BE2C (cell line): ENCODE measurements around the gene CRTC3.
"Not testable (repeated sequence)": the region's sequence is repeated elsewhere in the genome, so short reads cannot be mapped to it uniquely, and the experiment has no call there.

ENCODE experiments used
- DNase-seq: peaks from one replicate; pipeline ENCODE4 v3.0.0-alpha.2; 2020
- H3K27me3 ChIP-seq: fragments of 250-450 bp; sonication (Bioruptor Pico); 2 replicates; pipeline ENCODE4 v1.5.1; 2020; ENCODE audit warnings: mild to moderate bottlenecking
- H3K36me3 ChIP-seq: fragments of 250-450 bp; sonication (Bioruptor Pico); 2 replicates; pipeline ENCODE4 v1.5.1; 2020; ENCODE audit warnings: mild to moderate bottlenecking
- H3K4me1 ChIP-seq: fragments of 250-450 bp; sonication (Bioruptor Pico); 2 replicates; pipeline ENCODE4 v1.5.1; 2020
- H3K4me3 ChIP-seq: 2 replicates; pipeline ENCODE4 v1.5.1; 2011; ENCODE audit warnings: low read depth, low read length
- H3K9me3 ChIP-seq: fragments of 250-450 bp; sonication (Bioruptor Pico); 2 replicates; pipeline ENCODE4 v1.5.1; 2020
- CTCF ChIP-seq: IDR thresholded peaks from 2 replicates; pipeline ENCODE4 v1.5.1; 2012; ENCODE audit warnings: mild to moderate bottlenecking, low read depth, low read length

Gene CRTC3

GRCh38 chr15:90633360-90633759 lies 103.6 kb downstream of the CRTC3 start:
- TF ChIP-seq CTCF: no peak
- Histone ChIP-seq H3K4me3 (no peak overlapping the region), H3K36me3 (peaks cover 12% of the 10 kb centered on the region), H3K9me3 (no peaks in the 10 kb centered on the region), H3K4me1 (no peaks in the 10 kb centered on the region), H3K27me3 (no peaks in the 10 kb centered on the region)
- no peak for DNase-seq

- not testable (repeated sequence) for H3K4me3 ChIP-seq, H3K36me3 ChIP-seq, DNase-seq, H3K9me3 ChIP-seq, H3K4me1 ChIP-seq, H3K27me3 ChIP-seq
These were observed 107.3 kb downstream of the CRTC3 start for GRCh38 chr15:90636993-90637392.

GRCh38 chr15:90637693-90638092 lies 108.0 kb downstream of the CRTC3 start:
- no peaks in the 10 kb centered on the region for H3K9me3 ChIP-seq
- no peak for TF ChIP-seq CTCF
- H3K36me3 ChIP-seq: peaks cover 7% of the 10 kb centered on the region
- H3K4me3 ChIP-seq: no peak overlapping the region
- no peaks in the 10 kb centered on the region for H3K27me3 ChIP-seq
- peak; percentile 36 for DNase-seq
- H3K4me1 ChIP-seq: no peaks in the 10 kb centered on the region

GRCh38 chr15:90638201-90638691 lies 108.5 kb downstream of the CRTC3 start:
- no peak for TF ChIP-seq CTCF
- no peak for DNase-seq
- peaks cover 10% of the 10 kb centered on the region for H3K36me3 ChIP-seq
- no peak overlapping the region for H3K4me3 ChIP-seq
- H3K4me1 ChIP-seq: no peaks in the 10 kb centered on the region
- no peaks in the 10 kb centered on the region for H3K27me3 ChIP-seq
- no peaks in the 10 kb centered on the region for H3K9me3 ChIP-seq

- H3K4me1 ChIP-seq: no peaks in the 10 kb centered on the region
- no peak for TF ChIP-seq CTCF
- DNase-seq: no peak
- peaks cover 10% of the 10 kb centered on the region for H3K36me3 ChIP-seq
- no peaks in the 10 kb centered on the region for H3K9me3 ChIP-seq
- H3K4me3 ChIP-seq: no peak overlapping the region
- no peaks in the 10 kb centered on the region for H3K27me3 ChIP-seq
These were observed 109.2 kb downstream of the CRTC3 start for GRCh38 chr15:90638963-90639362.

- DNase-seq: no peak
- H3K27me3 ChIP-seq: no peaks in the 10 kb centered on the region
- H3K4me1 ChIP-seq: no peaks in the 10 kb centered on the region
- peaks cover 10% of the 10 kb centered on the region for H3K36me3 ChIP-seq
- H3K9me3 ChIP-seq: no peaks in the 10 kb centered on the region
- TF ChIP-seq CTCF: no peak
- no peak overlapping the region for H3K4me3 ChIP-seq
These were observed 111.1 kb downstream of the CRTC3 start for GRCh38 chr15:90640862-90641261.
